ENCODE data around the gene FER1L5. TPM values are rescaled to one million over a fixed set of nuclear protein-coding genes. Genes with fewer than 3 reads are reported as not detected.

FER1L5 gene
- total and polyA plus RNA-seq, 2 experiments from 2014 or later, result 0.18 to 0.76 TPM

GRCh38 chr2:96684883-96685576 lies 42.5 kb downstream of the FER1L5 start:
- H3K9me2 ChIP-seq (ENCODE audit: insufficient read depth), result no peaks in the 10 kb centered on the region
- ATAC-seq, result no peak; the same call in 2 of the 3 replicates

More at GRCh38 chr2:96684883-96685576, 42.5 kb downstream of the FER1L5 start:
- H3K27me3 Mint-ChIP-seq (ENCODE audit: insufficient read depth, low read depth, poor library complexity), result peaks cover 4% of the 10 kb centered on the region
- H3K4me2 ChIP-seq, result no peak overlapping the region
- H3K36me3 Mint-ChIP-seq (ENCODE audit: low read depth), result no peaks in the 10 kb centered on the region
- H3K27ac Mint-ChIP-seq, result no peak overlapping the region
- no peaks in the 10 kb centered on the region for H3K27me3 ChIP-seq (ENCODE audit: insufficient read depth)
- peaks cover 10% of the 10 kb centered on the region for H3K4me1 Mint-ChIP-seq
- no peaks in the 10 kb centered on the region for H3K9me3 Mint-ChIP-seq
- no peak overlapping the region for H3K4me3 Mint-ChIP-seq
- no peaks in the 10 kb centered on the region for H3F3A ChIP-seq (replicated peaks; ENCODE audit: low read depth)
- H2AFZ ChIP-seq, result peak overlapping the region; percentile 59; the same call in 1 of the 2 replicates
- H3K4me3 ChIP-seq, result no peak overlapping the region
- H3K79me2 ChIP-seq (replicated peaks; ENCODE audit: insufficient read depth), result no peaks in the 10 kb centered on the region
- no peaks in the 10 kb centered on the region for H4K20me1 ChIP-seq (replicated peaks; ENCODE audit: insufficient read depth)
- DNase-seq (ENCODE audit: low spot score), result no peak
- no peaks in the 10 kb centered on the region for H3K4me1 ChIP-seq (ENCODE audit: insufficient read depth)
- no peaks in the 10 kb centered on the region for H3K36me3 ChIP-seq (ENCODE audit: insufficient read depth)
- TF ChIP-seq EZH2 (IDR thresholded peaks at IDR 0.05; ENCODE audit: low read depth, unreplicated experiment), result no peak
- TF ChIP-seq ZNF462 (CRISPR knock-in tag; IDR thresholded peaks at IDR 0.05), result no peak
- no peak for TF ChIP-seq ZNF114 (CRISPR knock-in tag; IDR thresholded peaks at IDR 0.05)
- H3K27ac ChIP-seq (ENCODE audit: low read depth), result no peak overlapping the region
